HL-60 (cell line): ENCODE data around the gene DLEC1.

ENCODE experiments used
- DNase-seq, 2 experiments: peaks; one replicate each; pipeline ENCODE4 v3.0.0-alpha.2; 2010 to 2020; ENCODE audit warnings: low read depth in 1 of 2, low spot score in 1 of 2
- H3K27ac ChIP-seq: fragments of 250-450 bp; sonication (Bioruptor Pico); replicated peaks from 2 replicates; pipeline ENCODE4 v1.5.1; 2020; ENCODE audit warnings: mild to moderate bottlenecking, moderate library complexity
- H3K27me3 ChIP-seq: fragments of 250-450 bp; sonication (Bioruptor Pico); 2 replicates; pipeline ENCODE4 v1.5.1; 2021; ENCODE audit warnings: mild to moderate bottlenecking, moderate library complexity; ENCODE audit not compliant: insufficient read depth, poor library complexity, severe bottlenecking
- H3K4me3 ChIP-seq: replicated peaks from 2 replicates; pipeline ENCODE4 v1.5.1; 2011; ENCODE audit warnings: mild to moderate bottlenecking, control low read depth, low read length; ENCODE audit not compliant: insufficient read depth
- CTCF ChIP-seq: IDR thresholded peaks from one replicate; pipeline ENCODE4 v1.5.1; 2011; ENCODE audit warnings: low read length, control low read depth, inconsistent platforms; ENCODE audit not compliant: insufficient read depth
- GABPA ChIP-seq: IDR thresholded peaks from 2 replicates; pipeline ENCODE4 v1.6.1; 2012; ENCODE audit warnings: low read depth
- POLR2AphosphoS5 ChIP-seq: IDR thresholded peaks from 2 replicates; pipeline ENCODE4 v1.6.1; 2012; ENCODE audit warnings: low read depth
- REST ChIP-seq: IDR thresholded peaks from 2 replicates; pipeline ENCODE4 v1.6.1; 2012; ENCODE audit warnings: low read depth; ENCODE audit not compliant: insufficient replicate concordance
- SPI1 ChIP-seq: IDR thresholded peaks from 2 replicates; pipeline ENCODE4 v1.6.1; 2012; ENCODE audit warnings: low read depth, mild to moderate bottlenecking, borderline replicate concordance

The DLEC1 gene

DNA sequence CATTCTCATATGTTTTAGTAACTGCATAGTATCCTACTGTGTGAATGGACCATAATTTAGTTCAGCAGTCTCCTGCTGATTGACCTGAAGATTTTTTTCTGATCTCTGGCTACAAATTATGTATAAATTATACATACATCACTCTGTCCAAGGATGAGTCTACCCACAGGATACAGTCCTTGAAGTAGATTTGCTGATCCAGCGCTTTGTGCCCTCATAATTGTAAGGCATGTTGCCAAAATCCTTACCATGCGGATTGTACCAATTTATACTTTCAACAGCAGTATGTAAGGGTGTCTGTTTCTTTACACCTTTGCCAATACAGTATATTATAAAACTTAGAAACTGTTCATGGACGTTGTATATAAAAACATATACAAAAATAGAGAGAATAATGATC lies 51.4 kb downstream of the DLEC1 start:
- Histone ChIP-seq H3K27me3 (peaks cover 2% of the 10 kb centered on the region), H3K4me3 (no peak overlapping the region), H3K27ac (no peak overlapping the region)
- no peak for DNase-seq
- TF ChIP-seq GABPA (no peak), POLR2AphosphoS5 (no peak)

DNA sequence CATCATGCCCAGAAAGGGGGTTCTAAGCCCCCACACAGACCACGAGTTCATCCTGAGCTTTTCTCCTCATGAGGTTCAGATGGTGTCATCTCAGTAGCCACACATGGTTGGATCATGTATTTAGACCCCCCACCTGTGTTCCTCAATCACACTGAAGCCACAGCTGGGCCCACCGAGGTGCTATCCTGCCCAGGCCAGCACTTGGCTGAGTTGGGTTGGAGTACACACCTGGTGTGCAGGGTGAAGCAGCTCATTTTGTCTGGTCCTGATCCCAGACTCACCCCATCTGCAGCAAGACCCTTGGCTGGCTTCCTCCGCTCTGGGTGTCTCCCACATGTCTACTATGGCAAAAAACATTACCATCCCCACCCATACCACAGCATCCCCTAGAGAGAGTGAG lies 56.0 kb downstream of the DLEC1 start:
- H3K27me3 ChIP-seq: peaks cover 2% of the 10 kb centered on the region
- TF ChIP-seq CTCF: no peak
- no peak for TF ChIP-seq POLR2AphosphoS5
- no peak for TF ChIP-seq GABPA
- no peak for TF ChIP-seq SPI1
- TF ChIP-seq REST: no peak
- H3K4me3 ChIP-seq: no peak overlapping the region
- DNase-seq: no peak
- no peak overlapping the region for H3K27ac ChIP-seq

DNA sequence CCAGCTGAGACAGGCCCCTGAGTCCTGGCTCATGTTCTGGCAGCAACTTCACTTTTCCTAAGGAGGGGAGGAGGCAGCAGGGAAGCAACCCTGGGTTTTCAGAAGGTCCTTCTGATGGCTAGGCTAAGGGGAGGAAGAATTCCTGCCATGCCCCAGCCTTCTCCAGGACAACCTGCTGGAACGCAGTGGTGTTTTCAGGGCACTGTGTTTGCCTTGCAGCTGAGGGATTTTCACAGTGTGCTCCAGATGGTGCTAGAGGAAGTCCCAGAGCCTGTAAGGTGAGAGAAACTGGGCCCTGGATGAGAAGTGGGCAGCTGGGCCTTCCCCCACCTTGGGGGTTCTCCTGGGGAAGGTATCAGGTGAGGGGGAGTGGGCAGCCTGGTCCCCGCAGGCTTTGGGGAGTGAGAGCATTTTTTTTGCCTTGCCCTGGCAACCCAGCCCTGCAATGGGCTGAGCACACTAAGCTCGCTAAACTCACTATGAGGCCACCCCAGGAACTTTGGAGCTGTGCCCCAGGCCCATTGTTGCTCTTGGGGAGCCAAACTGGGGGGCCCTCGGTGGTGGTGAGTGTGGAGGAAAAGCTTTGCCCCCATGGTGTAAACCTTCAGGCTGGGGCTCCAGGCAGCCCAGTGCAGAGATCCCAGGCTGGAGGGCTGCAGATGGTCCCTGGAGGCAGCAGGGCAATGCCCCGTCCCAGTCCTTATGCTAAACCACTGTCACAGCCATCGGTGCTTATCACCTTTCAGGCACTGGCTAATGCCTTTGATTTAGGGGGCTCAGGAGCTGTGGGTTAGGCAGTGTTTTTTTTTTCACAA lies 56.9 kb downstream of the DLEC1 start:
- DNase-seq: no peak
- Histone ChIP-seq H3K4me3 (no peak overlapping the region), H3K27ac (no peak overlapping the region), H3K27me3 (peaks cover 2% of the 10 kb centered on the region)
- no peak for TF ChIP-seq POLR2AphosphoS5
- TF ChIP-seq REST: no peak
- no peak for TF ChIP-seq SPI1
- TF ChIP-seq GABPA: no peak
- no peak for TF ChIP-seq CTCF

DNA sequence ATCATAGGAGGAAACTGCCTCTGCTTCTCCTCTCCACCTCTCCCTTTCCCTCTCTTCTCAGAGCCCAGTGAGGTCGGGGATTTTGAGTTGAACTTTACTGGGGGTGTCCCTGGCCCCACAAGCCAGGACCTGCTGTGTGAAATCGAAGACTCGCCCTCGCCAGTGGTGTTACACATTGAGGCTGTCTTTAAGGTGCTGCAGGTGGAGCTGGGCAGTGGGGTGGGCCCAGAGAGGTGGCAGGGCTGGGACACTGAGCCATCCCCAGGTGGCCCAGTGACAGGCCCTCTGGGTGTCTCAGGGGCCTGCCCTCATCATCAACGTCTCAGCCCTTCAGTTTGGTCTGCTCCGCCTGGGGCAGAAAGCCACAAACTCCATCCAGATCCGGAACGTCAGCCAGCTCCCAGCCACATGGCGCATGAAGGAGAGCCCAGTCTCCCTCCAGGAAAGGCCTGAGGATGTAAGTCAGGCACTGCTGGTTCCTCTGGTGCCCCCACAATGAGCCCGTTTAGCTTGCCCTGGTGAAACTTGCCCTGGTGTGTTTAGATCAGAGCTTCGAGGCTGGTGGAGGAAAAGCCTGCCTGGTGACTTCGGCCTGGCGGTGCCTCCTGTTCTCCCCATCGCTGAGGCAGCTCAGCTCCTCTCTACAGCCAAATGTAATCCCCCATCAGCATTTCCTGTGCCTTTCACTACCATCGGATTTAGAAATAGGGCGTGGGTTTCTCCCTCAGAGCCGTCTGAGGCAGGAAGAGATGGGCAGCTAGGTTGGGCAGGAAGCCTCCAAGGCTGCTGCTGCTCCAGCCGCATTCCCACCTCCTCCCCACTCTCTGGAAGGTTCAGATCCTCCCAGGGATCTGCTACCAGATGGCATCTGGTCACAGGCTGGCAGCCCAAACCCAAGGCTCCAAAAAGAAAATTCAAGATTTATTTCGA lies 58.7 kb downstream of the DLEC1 start:
- Histone ChIP-seq H3K4me3 (no peak overlapping the region), H3K27me3 (no peaks in the 10 kb centered on the region), H3K27ac (no peak overlapping the region)
- no peak for TF ChIP-seq GABPA
- DNase-seq: no peak

GRCh38 chr3:38098376-38098723 lies 59.3 kb downstream of the DLEC1 start:
- H3K27me3 ChIP-seq: no peaks in the 10 kb centered on the region
- no peak for TF ChIP-seq CTCF
- no peak for TF ChIP-seq GABPA
- DNase-seq: no peak
- no peak overlapping the region for H3K4me3 ChIP-seq
- H3K27ac ChIP-seq: no peak overlapping the region
